ENCODE results near the gene YIPF1.
A peak's percentile ranks its signal among the peaks of the same experiment; 100 is the strongest.
"Not testable (repeated sequence)": the region's sequence is repeated elsewhere in the genome, so short reads cannot be mapped to it uniquely, and the experiment has no call there.

YIPF1 gene

GRCh38 chr1:53893999-53894636 lies 4.5 kb upstream of the YIPF1 start, which contains the start of gene DIO1:
DIO1 (plus strand) TSS chr1:53894187; CDS start chr1:53894211, 24 bp downstream.
- no peak for DNase-seq

- DNase-seq: peak; percentile 13
Measured at GRCh38 chr1:53892911-53893310, 3.3 kb upstream of the YIPF1 start.

- DNase-seq: no peak
Measured at GRCh38 chr1:53891678-53892077, 2.1 kb upstream of the YIPF1 start.

GRCh38 chr1:53891018-53891417 lies 1.4 kb upstream of the YIPF1 start:
- DNase-seq: no peak

- DNase-seq: no peak
Measured at GRCh38 chr1:53890522-53890941, 935 bp upstream of the YIPF1 start.

- DNase-seq: no peak
Measured at GRCh38 chr1:53888681-53889080, 916 bp downstream of the YIPF1 start.

GRCh38 chr1:53883600-53883999 lies 6.0 kb downstream of the YIPF1 start:
- DNase-seq: not testable (repeated sequence)

GRCh38 chr1:53881853-53882252 lies 7.7 kb downstream of the YIPF1 start:
- not testable (repeated sequence) for DNase-seq

GRCh38 chr1:53878492-53879105 lies 11.0 kb downstream of the YIPF1 start:
- DNase-seq: peak; percentile 16

GRCh38 chr1:53875150-53875549 lies 14.4 kb downstream of the YIPF1 start:
- DNase-seq: not testable (repeated sequence)

GRCh38 chr1:53871773-53872484 lies 17.7 kb downstream of the YIPF1 start:
- DNase-seq: no peak

GRCh38 chr1:53871221-53871620 lies 18.4 kb downstream of the YIPF1 start:
- DNase-seq: no peak

- no peak for DNase-seq
Measured at GRCh38 chr1:53869454-53870117, 20.0 kb downstream of the YIPF1 start.

GRCh38 chr1:53868565-53868964 lies 21.0 kb downstream of the YIPF1 start:
- DNase-seq: no peak

- DNase-seq: no peak
Measured at GRCh38 chr1:53862507-53862906, 27.1 kb downstream of the YIPF1 start.

- no peak for DNase-seq
Measured at GRCh38 chr1:53860967-53861411, 28.6 kb downstream of the YIPF1 start.

- no peak for DNase-seq
Measured at GRCh38 chr1:53851571-53852285, 37.9 kb downstream of the YIPF1 start.

GRCh38 chr1:53850082-53850673 lies 39.4 kb downstream of the YIPF1 start:
- no peak for DNase-seq

- DNase-seq: no peak
Measured at GRCh38 chr1:53847980-53848379, 41.6 kb downstream of the YIPF1 start.

GRCh38 chr1:53842347-53842746 lies 47.2 kb downstream of the YIPF1 start:
- DNase-seq: no peak

- DNase-seq: no peak
Measured at GRCh38 chr1:53838654-53838974, 51.0 kb downstream of the YIPF1 start.

- DNase-seq: peak; percentile 94
Measured at GRCh38 chr1:53837924-53838653, 51.5 kb downstream of the YIPF1 start, which contains the start of gene NDC1. NDC1 (minus strand) TSS chr1:53838296; CDS start chr1:53838261, 35 bp downstream.

All from GF-D8 (cell line).